ENCODE data around the gene ACER3.

DNA sequence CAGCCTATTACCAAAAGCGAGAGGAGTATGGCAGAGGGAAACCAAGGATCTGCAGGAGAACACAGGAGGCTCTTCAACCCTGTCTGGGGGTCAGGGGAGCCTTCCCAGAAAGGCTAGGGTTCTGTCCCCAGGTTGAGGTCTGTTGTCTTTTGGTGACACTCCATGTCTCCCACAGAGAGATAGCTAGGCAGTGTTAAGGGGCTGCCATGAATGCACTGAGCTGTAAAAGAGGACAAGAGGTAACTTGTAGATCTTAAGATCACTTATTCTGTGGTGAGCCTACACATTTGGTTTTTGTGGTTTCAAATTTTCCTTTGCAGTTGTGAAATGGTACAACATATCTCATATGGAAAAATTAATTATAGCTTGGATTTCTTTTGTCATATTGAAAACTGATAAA lies 6.0 kb upstream of the ACER3 start:
- TF ChIP-seq TARDBP (IDR thresholded peaks at IDR 0.05) = no peak
- TF ChIP-seq NFRKB (IDR thresholded peaks at IDR 0.05) = no peak
- no peak for TF ChIP-seq SP1 (IDR thresholded peaks at IDR 0.05)
- no peak for TF ChIP-seq BHLHE40 (IDR thresholded peaks at IDR 0.05; ENCODE audit: borderline replicate concordance)

All from HEK293T (cell line).